WTC11 (cell line): Measurements from ENCODE around the gene IQGAP3. TPM values are rescaled to one million over a fixed set of nuclear protein-coding genes. Genes with fewer than 3 reads are reported as not detected.

ENCODE experiments used
- ATAC-seq: fragments of 200-7000 bp; cut with Tn5 transposase; 2 replicates; pipeline ENCODE4 v1.10.0; 2021; ENCODE audit warnings: mild to moderate bottlenecking, moderate library complexity
- CTCF ChIA-PET: fragments of 300-600 bp; sonication (Branson Sonifier 250); formaldehyde crosslinking; loops from one replicate; lab custom pipeline; 2021; ENCODE audit warnings: antibody characterized with exemption; lab: Charles Lee
- POLR2A ChIA-PET: fragments of 350-600 bp; sonication (Branson Sonifier 250); formaldehyde crosslinking; loops from one replicate; lab custom pipeline; 2021; ENCODE audit warnings: antibody characterized with exemption; lab: Charles Lee
- DNase-seq: peaks from one replicate; pipeline ENCODE4 v3.0.0; 2021; ENCODE audit warnings: low spot score
- H3K27ac Mint-ChIP-seq: 2 replicates; pipeline ENCODE4 v1.8.0; 2021; ENCODE audit warnings: mixed read lengths
- H3K27me3 Mint-ChIP-seq: 2 replicates; pipeline ENCODE4 v1.8.0; 2021; ENCODE audit warnings: low read depth, mild to moderate bottlenecking, moderate library complexity, mixed read lengths
- H3K36me3 Mint-ChIP-seq: 2 replicates; pipeline ENCODE4 v1.8.0; 2021; ENCODE audit warnings: mixed read lengths
- H3K4me1 Mint-ChIP-seq: 2 replicates; pipeline ENCODE4 v1.8.0; 2022; ENCODE audit warnings: mixed read lengths
- H3K4me3 Mint-ChIP-seq: 2 replicates; pipeline ENCODE4 v1.8.0; 2021; ENCODE audit warnings: mild to moderate bottlenecking, moderate library complexity, mixed read lengths
- H3K9me3 Mint-ChIP-seq: 2 replicates; pipeline ENCODE4 v1.8.0; 2021; ENCODE audit warnings: mixed read lengths
- AFF4 ChIP-seq: sonication (generic); formaldehyde crosslinking; IDR thresholded peaks from 2 replicates; pipeline ENCODE4 v1.8.1; 2023; ENCODE audit warnings: mild to moderate bottlenecking, missing genetic modification reagents, borderline replicate concordance
- ATF6 ChIP-seq: sonication (generic); formaldehyde crosslinking; IDR thresholded peaks from 2 replicates; pipeline ENCODE4 v1.8.1; 2023; ENCODE audit warnings: mild to moderate bottlenecking, missing genetic modification reagents
- ELF4 ChIP-seq: sonication (generic); formaldehyde crosslinking; IDR thresholded peaks from 2 replicates; pipeline ENCODE4 v1.8.1; 2022; ENCODE audit warnings: low read depth, mild to moderate bottlenecking, moderate library complexity, missing genetic modification reagents
- IRF1 ChIP-seq: sonication (generic); formaldehyde crosslinking; IDR thresholded peaks from 2 replicates; pipeline ENCODE4 v1.8.0; 2023; ENCODE audit warnings: missing genetic modification reagents
- JUN ChIP-seq: sonication (generic); formaldehyde crosslinking; IDR thresholded peaks from 2 replicates; pipeline ENCODE4 v1.8.0; 2023; ENCODE audit warnings: mild to moderate bottlenecking, missing genetic modification reagents
- MYBL2 ChIP-seq: sonication (generic); formaldehyde crosslinking; IDR thresholded peaks from 2 replicates; pipeline ENCODE4 v1.8.1; 2023; ENCODE audit warnings: mild to moderate bottlenecking, moderate library complexity, missing genetic modification reagents
- NR1H2 ChIP-seq: sonication (generic); formaldehyde crosslinking; IDR thresholded peaks from 2 replicates; pipeline ENCODE4 v1.9.0; 2021; ENCODE audit warnings: mild to moderate bottlenecking, moderate library complexity, missing genetic modification reagents
- PRDM15 ChIP-seq: sonication (generic); formaldehyde crosslinking; IDR thresholded peaks from 2 replicates; pipeline ENCODE4 v1.8.0; 2022; ENCODE audit warnings: missing genetic modification reagents
- RELA ChIP-seq: sonication (generic); formaldehyde crosslinking; IDR thresholded peaks from 2 replicates; pipeline ENCODE4 v1.8.1; 2022; ENCODE audit warnings: missing genetic modification reagents, mild to moderate bottlenecking, borderline replicate concordance
- USF2 ChIP-seq: sonication (generic); formaldehyde crosslinking; IDR thresholded peaks from 2 replicates; pipeline ENCODE4 v1.8.1; 2023; ENCODE audit warnings: mild to moderate bottlenecking, missing genetic modification reagents, moderate library complexity
- ZMAT4 ChIP-seq: fragments of 250-450 bp; sonication (Bioruptor Pico); IDR thresholded peaks from 2 replicates; pipeline ENCODE4 v1.9.0; 2021; ENCODE audit warnings: mild to moderate bottlenecking
- ZNF416 ChIP-seq: fragments of 250-450 bp; sonication (Bioruptor Pico); IDR thresholded peaks from 2 replicates; pipeline ENCODE4 v1.9.0; 2021; ENCODE audit warnings: mild to moderate bottlenecking, inconsistent platforms
- ZNF423 ChIP-seq: fragments of 250-450 bp; sonication (Bioruptor Pico); IDR thresholded peaks from 2 replicates; pipeline ENCODE4 v2.1.2; 2022; ENCODE audit warnings: mild to moderate bottlenecking, moderate library complexity
- ZNF512 ChIP-seq: sonication (generic); formaldehyde crosslinking; IDR thresholded peaks from 2 replicates; pipeline ENCODE4 v1.8.1; 2022; ENCODE audit warnings: missing genetic modification reagents, borderline replicate concordance
- ZSCAN18 ChIP-seq: fragments of 250-450 bp; sonication (Bioruptor Pico); IDR thresholded peaks from 2 replicates; pipeline ENCODE4 v2.1.2; 2022; ENCODE audit warnings: mild to moderate bottlenecking, moderate library complexity
- total RNA-seq: library from RNA; stranded (reverse); gene quantifications from 3 replicates; pipeline ENCODE4 v1.2.3, GENCODE V29; 2021

IQGAP3 gene
- total RNA-seq, 1 experiment from 2014 or later, result 33.3 TPM

- H3K27me3 Mint-ChIP-seq, result peaks cover 2% of the 10 kb centered on the region
- no peaks in the 10 kb centered on the region for H3K36me3 Mint-ChIP-seq
- no peak for ATAC-seq
- H3K4me3 Mint-ChIP-seq, result no peak overlapping the region
- H3K4me1 Mint-ChIP-seq, result peaks cover 3% of the 10 kb centered on the region; the same call in 1 of the 2 replicates
- TF ChIP-seq ZNF423 (CRISPR knock-in tag), result no peak
- TF ChIP-seq IRF1, result no peak
- TF ChIP-seq ZNF416 (CRISPR knock-in tag), result no peak
- no peak for TF ChIP-seq USF2 (CRISPR knock-in tag)
- no peak for TF ChIP-seq AFF4 (CRISPR knock-in tag)
- no peak for TF ChIP-seq NR1H2 (CRISPR knock-in tag)
- TF ChIP-seq ZSCAN18 (CRISPR knock-in tag), result no peak
- no peak for TF ChIP-seq ELF4
- TF ChIP-seq ZNF512 (CRISPR knock-in tag), result no peak
- TF ChIP-seq MYBL2 (CRISPR knock-in tag), result no peak
- no peak for TF ChIP-seq ATF6 (CRISPR knock-in tag)
- TF ChIP-seq ZMAT4 (CRISPR knock-in tag), result no peak
- no peak for TF ChIP-seq JUN (CRISPR knock-in tag)
- no peak for TF ChIP-seq RELA (CRISPR knock-in tag)
- TF ChIP-seq PRDM15 (CRISPR knock-in tag), result no peak
- CTCF ChIA-PET, result interaction anchor here (0.8 to 1.6 kb wide), 3 partner anchors 25 to 105 kb away, joined by 3 to 4 read pairs (median 3); partner anchors contain the start of gene HAPLN2
- H3K27ac Mint-ChIP-seq, result no peak overlapping the region
- DNase-seq, result no peak
- POLR2A ChIA-PET, result no interaction called here
- no peaks in the 10 kb centered on the region for H3K9me3 Mint-ChIP-seq
Measured at GRCh38 chr1:156577550-156577949, 5.2 kb upstream of the IQGAP3 start.
